HG03045 (cell line): Measurements from ENCODE around the gene C19orf81.

Source experiments
- ATAC-seq: cut with Tn5 transposase; IDR thresholded peaks from one replicate; pipeline ENCODE4 v1.9.1; 2021; ENCODE audit warnings: mild to moderate bottlenecking, moderate library complexity; ENCODE audit not compliant: unreplicated experiment

Gene C19orf81

GRCh38 chr19:50708179-50708879 lies 59.1 kb downstream of the C19orf81 start:
- ATAC-seq, result no peak
